D721Med (cell line): ENCODE data around the gene TMEM14A.

ENCODE experiments used
- DNase-seq: peaks from one replicate; pipeline ENCODE4 v3.0.0; 2011; ENCODE audit warnings: low spot score; ENCODE audit not compliant: insufficient read length
- FAIRE-seq: peaks from 2 replicates; lab custom pipeline; 2011; peaks lifted over from hg19 to GRCh38; lab: Jason Lieb, UNC
- CTCF ChIP-seq: IDR thresholded peaks from 2 replicates; pipeline ENCODE4 v1.5.1; 2012; ENCODE audit warnings: mild to moderate bottlenecking, control low read depth; ENCODE audit not compliant: insufficient read depth; ENCODE audit errors: missing control alignments

TMEM14A gene

GRCh38 chr6:52639493-52639892 lies 31.4 kb upstream of the TMEM14A start:
- TF ChIP-seq CTCF = no peak
- no peak for FAIRE-seq
- DNase-seq = no peak

DNA sequence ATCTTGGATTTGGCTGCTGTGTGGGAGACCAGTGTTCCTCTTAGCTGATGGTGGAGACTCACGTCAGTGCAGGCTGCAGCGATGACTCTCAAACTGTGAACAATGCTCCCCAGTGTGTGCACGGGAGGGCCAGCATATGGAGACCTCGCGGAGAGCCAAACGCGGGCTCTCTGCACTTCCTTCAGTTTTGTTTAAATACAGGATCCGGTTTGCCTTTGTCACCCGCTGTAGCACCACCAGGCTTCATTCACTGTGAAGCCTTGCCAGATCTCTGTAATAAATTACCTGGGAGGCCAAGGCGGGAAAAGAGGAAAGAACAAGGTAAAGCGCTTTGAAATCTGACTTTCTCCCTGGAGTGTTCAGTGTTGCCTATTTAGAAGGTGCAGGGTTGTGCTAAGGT lies 30.7 kb upstream of the TMEM14A start:
- FAIRE-seq = no peak
- DNase-seq = no peak
- TF ChIP-seq CTCF = no peak

DNA sequence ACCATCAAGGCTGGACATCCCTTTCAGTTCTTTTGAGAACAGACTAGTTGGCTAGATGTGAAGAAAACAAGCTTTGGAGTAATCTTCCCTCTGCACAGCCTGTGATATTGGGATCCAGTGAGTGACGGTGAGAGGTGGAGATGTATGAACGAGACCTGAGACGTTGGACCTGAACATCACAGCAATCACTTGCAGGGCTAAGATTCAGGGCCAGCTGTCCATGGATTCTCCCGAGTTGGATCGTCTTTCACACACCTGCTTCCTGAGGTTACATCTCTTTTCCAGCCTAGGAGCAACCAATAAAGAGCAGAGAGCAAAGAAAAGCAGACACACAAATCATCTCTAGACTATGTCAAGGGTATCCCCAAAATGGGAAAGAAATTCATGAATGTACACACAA lies 30.0 kb upstream of the TMEM14A start:
- no peak for TF ChIP-seq CTCF
- no peak for DNase-seq
- no peak for FAIRE-seq

DNA sequence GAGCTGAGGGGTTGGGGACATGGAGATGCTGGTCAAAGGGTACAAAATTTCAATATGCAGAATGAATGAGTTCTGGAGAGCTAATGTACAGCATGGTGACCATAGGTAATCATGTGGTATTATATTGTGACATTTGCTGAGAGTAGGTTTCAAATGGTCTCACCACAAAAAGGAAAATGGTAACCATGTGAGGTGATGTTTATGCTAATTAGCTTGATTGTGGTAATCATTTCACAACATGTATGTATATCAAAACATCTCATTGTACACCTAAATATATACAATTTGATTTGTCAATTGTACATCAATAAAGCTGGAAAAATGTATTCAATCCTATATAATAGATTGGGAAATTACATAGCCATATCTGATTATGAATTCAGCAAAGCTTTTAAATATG lies 29.5 kb upstream of the TMEM14A start:
- TF ChIP-seq CTCF = no peak
- FAIRE-seq (no peak), DNase-seq (no peak)

DNA sequence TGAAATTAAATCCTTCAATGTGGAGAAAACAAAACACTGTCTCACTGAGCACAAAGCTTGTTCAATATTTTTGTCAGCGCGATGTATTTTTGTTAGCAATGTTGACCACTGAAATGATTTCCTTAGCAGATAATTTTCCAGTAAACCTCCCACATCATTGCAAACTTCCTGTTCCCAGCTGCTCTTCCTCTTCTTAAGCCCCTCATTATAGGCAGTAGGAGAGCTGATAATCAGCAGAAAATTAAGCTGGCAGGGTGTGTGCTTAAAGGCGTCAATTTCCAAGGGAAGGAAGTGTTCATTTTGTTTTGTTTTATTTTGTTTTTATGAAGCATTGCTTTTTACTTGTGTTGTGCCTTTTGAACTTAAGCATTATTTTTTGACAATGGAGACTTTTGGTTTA lies 29.1 kb upstream of the TMEM14A start:
- DNase-seq (no peak), FAIRE-seq (peak; percentile 84)

DNA sequence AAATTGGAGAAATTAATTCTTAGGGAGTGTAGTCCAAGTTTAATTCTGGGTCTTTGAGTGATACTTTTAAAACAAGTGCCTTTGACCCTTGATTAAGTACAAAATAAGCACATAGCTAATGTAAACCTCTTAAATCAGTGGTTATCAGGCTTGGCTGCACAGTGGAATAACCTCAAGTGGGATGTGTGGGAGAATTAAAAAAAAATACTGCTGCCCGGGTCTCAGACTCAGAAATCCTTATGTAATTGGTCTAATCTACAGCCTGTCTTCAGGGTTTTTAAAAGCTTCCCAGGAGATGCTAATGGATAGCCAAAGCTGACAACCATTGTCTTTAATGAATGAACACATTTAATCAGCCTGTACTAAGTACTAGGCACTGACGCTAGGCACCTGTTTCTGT lies 28.5 kb upstream of the TMEM14A start:
- no peak for TF ChIP-seq CTCF
- FAIRE-seq = peak; percentile 96
- DNase-seq = peak; percentile 36

More for the DNA sequence above, 29.1 kb upstream of the TMEM14A start:
- no peak for TF ChIP-seq CTCF

- TF ChIP-seq CTCF = no peak
- no peak for DNase-seq
- no peak for FAIRE-seq
Observed at GRCh38 chr6:52643158-52643557, 27.8 kb upstream of the TMEM14A start.
